GM12878 (cell line): ENCODE measurements around the gene CD7. TPM values are rescaled to one million over a fixed set of nuclear protein-coding genes. Genes with fewer than 3 reads are reported as not detected.
A peak's percentile ranks its signal among the peaks of the same experiment; 100 is the strongest.

ENCODE experiments used
- CBFB ChIP-seq: IDR thresholded peaks from 2 replicates; pipeline ENCODE4 v1.6.1; 2016; ENCODE audit warnings: antibody characterized with exemption, low read depth
- CREB1 ChIP-seq: IDR thresholded peaks from 2 replicates; pipeline ENCODE4 v1.6.1; 2012; ENCODE audit warnings: low read depth, mild to moderate bottlenecking, inconsistent platforms
- CTCF ChIP-seq, 3 experiments: IDR thresholded peaks in 2 of 3; conservative IDR thresholded peaks in 1 of 3; 2 replicates each; pipeline ENCODE4 v1.5.1; 2011; ENCODE audit warnings: low read depth in 3 of 3, low read length in 3 of 3, mild to moderate bottlenecking in 3 of 3, control low read depth in 2 of 3, moderate library complexity in 2 of 3, inconsistent platforms in 1 of 3, mixed read lengths in 1 of 3; ENCODE audit not compliant: control insufficient read depth in 2 of 3, insufficient read depth in 1 of 3; ENCODE audit errors: extremely low read depth in 1 of 3
- EGR1 ChIP-seq, 2 experiments: IDR thresholded peaks; 1 replicate in 1 of 2; 2 replicates in 1 of 2; pipeline ENCODE4 v1.6.1; 2011 to 2012; ENCODE audit warnings: low read depth in 2 of 2, low read length in 2 of 2, borderline replicate concordance in 1 of 2, mild to moderate bottlenecking in 1 of 2, moderate library complexity in 1 of 2
- HDGF ChIP-seq: fragments of 450-650 bp; IDR thresholded peaks from 2 replicates; pipeline ENCODE4 v1.6.1; 2016; ENCODE audit warnings: antibody characterized with exemption
- IKZF1 ChIP-seq: fragments of 450-650 bp; conservative IDR thresholded peaks from 2 replicates; pipeline ENCODE4 v1.6.1; 2017; ENCODE audit warnings: antibody characterized with exemption, mild to moderate bottlenecking
- IKZF2 ChIP-seq, 2 experiments: fragments of 450-650 bp; IDR thresholded peaks; 2 replicates each; pipeline ENCODE4 v1.6.1; 2017; ENCODE audit warnings: mild to moderate bottlenecking in 2 of 2, moderate library complexity in 2 of 2
- JUND ChIP-seq: IDR thresholded peaks from 2 replicates; pipeline ENCODE4 v1.6.1; 2012; ENCODE audit warnings: low read depth, mild to moderate bottlenecking, low read length, improper control_type of control experiment, moderate library complexity
- MTA2 ChIP-seq: fragments of 450-650 bp; IDR thresholded peaks from 2 replicates; pipeline ENCODE4 v1.6.1; 2016; ENCODE audit warnings: low read depth, mild to moderate bottlenecking, moderate library complexity
- MXI1 ChIP-seq: fragments of 150-350 bp; IDR thresholded peaks from 2 replicates; pipeline ENCODE4 v1.6.1; 2011; ENCODE audit warnings: low read depth, mild to moderate bottlenecking, inconsistent platforms, low read length, improper control_type of control experiment
- NR2F1 ChIP-seq: fragments of 450-650 bp; conservative IDR thresholded peaks from 2 replicates; pipeline ENCODE4 v1.6.1; 2017; ENCODE audit warnings: mild to moderate bottlenecking
- PML ChIP-seq: IDR thresholded peaks from 2 replicates; pipeline ENCODE4 v1.6.1; 2012; ENCODE audit warnings: low read length, inconsistent platforms
- POLR2A ChIP-seq: IDR thresholded peaks from 2 replicates; pipeline ENCODE4 v1.6.1; 2011; ENCODE audit warnings: low read depth, mild to moderate bottlenecking, low read length
- RAD21 ChIP-seq: IDR thresholded peaks from 2 replicates; pipeline ENCODE4 v1.6.1; 2011; ENCODE audit warnings: mild to moderate bottlenecking, low read depth, low read length, moderate library complexity; ENCODE audit not compliant: insufficient read depth
- RB1 ChIP-seq: fragments of 450-650 bp; formaldehyde crosslinking; IDR thresholded peaks from 2 replicates; pipeline ENCODE4 v1.6.1; 2017; ENCODE audit warnings: mild to moderate bottlenecking, borderline replicate concordance
- RUNX3 ChIP-seq: IDR thresholded peaks from 2 replicates; pipeline ENCODE4 v1.6.1; 2012; ENCODE audit warnings: low read length, inconsistent platforms
- SRF ChIP-seq, 2 experiments: IDR thresholded peaks; 2 replicates each; pipeline ENCODE4 v1.6.1; 2011; ENCODE audit warnings: low read depth in 2 of 2, low read length in 2 of 2, mild to moderate bottlenecking in 1 of 2, moderate library complexity in 1 of 2
- TCF3 ChIP-seq: IDR thresholded peaks from 2 replicates; pipeline ENCODE4 v1.6.1; 2012; ENCODE audit warnings: low read depth, mild to moderate bottlenecking, low read length, borderline replicate concordance; ENCODE audit not compliant: insufficient read depth
- YBX1 ChIP-seq: fragments of 450-650 bp; IDR thresholded peaks from 2 replicates; pipeline ENCODE4 v1.6.1; 2016; ENCODE audit warnings: antibody characterized with exemption
- ZNF687 ChIP-seq: fragments of 450-650 bp; IDR thresholded peaks from 2 replicates; pipeline ENCODE4 v1.6.1; 2017; ENCODE audit warnings: mild to moderate bottlenecking, moderate library complexity
- polyA plus RNA-seq, 11 experiments: library from polyadenylated mRNA; depleted of rRNA in 4 of 11; unstranded in 6 of 11; stranded (reverse) in 5 of 11; fragments of >200 nt; fragmentation: Nextera tagmentation in 4 of 11; fragmentation: Illumina TruSeq in 1 of 11; extraction: Ambion mirVana in 4 of 11; extraction: Trizol in 1 of 11; gene quantifications; 1 replicate in 1 of 11; 2 replicates in 10 of 11; pipeline versions ENCODE4 v1.2.1 to v1.2.3, GENCODE V29; 2011 to 2016; ENCODE audit warnings: inconsistent platforms in 2 of 11, missing spikeins in 2 of 11, low read depth in 1 of 11
- total RNA-seq, 4 experiments: library from RNA; depleted of rRNA in 3 of 4; stranded (reverse); fragments of >200 nt in 3 of 4; fragmentation: Illumina TruSeq in 1 of 4; extraction: Trizol in 1 of 4; gene quantifications; 2 replicates each; pipeline versions ENCODE4 v1.2.1 to v1.2.3, GENCODE V29; 2013 to 2021
- TF ChIP-seq, protein P1 (sequence below): IDR thresholded peaks from 2 replicates; pipeline ENCODE4 v1.6.1; 2012; ENCODE audit warnings: low read depth, low read length, improper control_type of control experiment
- TF ChIP-seq, protein P2 (sequence below): fragments of 450-650 bp; formaldehyde crosslinking; IDR thresholded peaks from 2 replicates; pipeline ENCODE4 v1.4.0; 2022; ENCODE audit warnings: mild to moderate bottlenecking, moderate library complexity

The CD7 gene
- total and polyA plus RNA-seq, 10 of the 15 experiments (the other 5 are each of a cell fraction or from before 2014, with no cell fraction given) = 0.33 TPM; not detected in 9

DNA sequence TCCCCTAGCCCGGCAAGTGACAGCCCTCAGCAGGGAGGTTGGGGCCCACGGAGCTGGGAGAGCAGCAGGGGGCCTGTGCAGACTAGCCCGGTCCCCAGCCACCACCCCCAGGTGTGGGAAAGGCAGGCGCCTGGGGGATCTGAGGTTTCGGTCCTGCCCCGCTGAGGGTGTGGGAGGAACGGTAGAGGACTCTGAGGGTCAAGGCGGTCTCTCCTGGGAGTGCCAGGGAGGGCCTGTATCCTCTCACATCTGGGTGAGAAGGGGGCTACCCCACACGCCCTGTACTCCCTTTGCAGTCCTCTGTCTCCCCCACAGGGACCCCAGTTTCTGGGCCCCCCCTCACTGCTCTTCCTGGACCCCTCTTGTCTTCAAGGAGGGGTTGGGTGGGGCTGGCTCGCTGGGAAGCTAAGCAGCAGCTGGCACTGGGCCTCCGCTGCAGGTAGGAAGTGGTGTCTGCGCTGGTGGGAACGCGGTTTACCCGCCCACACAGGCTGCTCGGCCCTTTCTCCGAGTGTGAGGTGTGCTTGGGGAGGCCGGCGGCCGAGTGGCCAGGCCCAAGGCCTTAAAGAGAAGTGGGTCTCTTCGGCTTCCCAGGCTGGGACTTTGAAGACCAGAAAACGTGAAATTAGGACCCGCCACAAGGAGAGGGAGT is 15.4 kb downstream of the CD7 start (continued):
- no peak for TF ChIP-seq CTCF (IDR thresholded peaks at IDR 0.05 in 2 of 3, conservative IDR thresholded peaks at IDR 0.05 in 1 of 3; ENCODE audit: control insufficient read depth in 2 of 3, extremely low read depth in 1 of 3, insufficient read depth in 1 of 3, low read depth in 3 of 3, low read length in 3 of 3)
- no peak for TF ChIP-seq RAD21
- TF ChIP-seq IKZF1 = peak; percentile 95
- TF ChIP-seq, protein P1, sequence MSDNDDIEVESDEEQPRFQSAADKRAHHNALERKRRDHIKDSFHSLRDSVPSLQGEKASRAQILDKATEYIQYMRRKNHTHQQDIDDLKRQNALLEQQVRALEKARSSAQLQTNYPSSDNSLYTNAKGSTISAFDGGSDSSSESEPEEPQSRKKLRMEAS = 0 out of 2 replicates have a peak, but pooled peaks have one; percentile 43
- TF ChIP-seq JUND = no peak
- peak; percentile 83 for TF ChIP-seq CBFB
- TF ChIP-seq IKZF2 (IDR thresholded peaks at IDR 0.05) = peak; percentile 84 to 86; a peak in 2 of 4 replicates
- TF ChIP-seq YBX1 = no peak
- TF ChIP-seq SRF (IDR thresholded peaks at IDR 0.05; ENCODE audit: low read depth in 2 of 2, low read length in 2 of 2) = no peak
- TF ChIP-seq EGR1 (IDR thresholded peaks at IDR 0.05; ENCODE audit: borderline replicate concordance in 1 of 2, low read depth in 2 of 2, low read length in 2 of 2) = peak in 1 of 2 experiments; percentile 90; a peak in 2 of 3 replicates
- TF ChIP-seq, protein P2, sequence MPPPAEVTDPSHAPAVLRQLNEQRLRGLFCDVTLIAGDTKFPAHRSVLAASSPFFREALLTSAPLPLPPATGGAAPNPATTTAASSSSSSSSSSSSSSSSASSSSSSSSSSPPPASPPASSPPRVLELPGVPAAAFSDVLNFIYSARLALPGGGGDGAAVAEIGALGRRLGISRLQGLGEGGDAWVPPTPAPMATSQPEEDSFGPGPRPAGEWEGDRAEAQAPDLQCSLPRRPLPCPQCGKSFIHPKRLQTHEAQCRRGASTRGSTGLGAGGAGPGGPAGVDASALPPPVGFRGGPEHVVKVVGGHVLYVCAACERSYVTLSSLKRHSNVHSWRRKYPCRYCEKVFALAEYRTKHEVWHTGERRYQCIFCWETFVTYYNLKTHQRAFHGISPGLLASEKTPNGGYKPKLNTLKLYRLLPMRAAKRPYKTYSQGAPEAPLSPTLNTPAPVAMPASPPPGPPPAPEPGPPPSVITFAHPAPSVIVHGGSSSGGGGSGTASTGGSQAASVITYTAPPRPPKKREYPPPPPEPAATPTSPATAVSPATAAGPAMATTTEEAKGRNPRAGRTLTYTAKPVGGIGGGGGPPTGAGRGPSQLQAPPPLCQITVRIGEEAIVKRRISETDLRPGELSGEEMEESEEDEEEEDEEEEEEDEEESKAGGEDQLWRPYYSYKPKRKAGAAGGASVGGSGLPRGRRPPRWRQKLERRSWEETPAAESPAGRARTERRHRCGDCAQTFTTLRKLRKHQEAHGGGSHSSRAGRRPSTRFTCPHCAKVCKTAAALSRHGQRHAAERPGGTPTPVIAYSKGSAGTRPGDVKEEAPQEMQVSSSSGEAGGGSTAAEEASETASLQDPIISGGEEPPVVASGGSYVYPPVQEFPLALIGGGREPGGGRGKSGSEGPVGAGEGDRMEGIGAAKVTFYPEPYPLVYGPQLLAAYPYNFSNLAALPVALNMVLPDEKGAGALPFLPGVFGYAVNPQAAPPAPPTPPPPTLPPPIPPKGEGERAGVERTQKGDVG (CRISPR knock-in tag) = no peak
- peak; percentile 87 for TF ChIP-seq RUNX3
- TF ChIP-seq ZNF687 = peak; percentile 94
- TF ChIP-seq POLR2A = peak; percentile 43; the same call in 1 of the 2 replicates
- TF ChIP-seq MXI1 = peak; percentile 15; the same call in 1 of the 2 replicates
- 0 out of 2 replicates have a peak, but pooled peaks have one; percentile 56 for TF ChIP-seq TCF3
- TF ChIP-seq HDGF = 0 out of 2 replicates have a peak, but pooled peaks have one; percentile 41
- no peak for TF ChIP-seq PML
- peak; percentile 56; the same call in 1 of the 2 replicates for TF ChIP-seq RB1
- TF ChIP-seq NR2F1 = peak; percentile 93
- TF ChIP-seq CREB1 = no peak
- TF ChIP-seq MTA2 = peak; percentile 82; the same call in 1 of the 2 replicates
